Measurements from ENCODE around the gene SOST. TPM values are rescaled to one million over a fixed set of nuclear protein-coding genes. Genes with fewer than 3 reads are reported as not detected.

Gene SOST
- total RNA-seq, 4 donors from 2014 or later, result not detected

DNA sequence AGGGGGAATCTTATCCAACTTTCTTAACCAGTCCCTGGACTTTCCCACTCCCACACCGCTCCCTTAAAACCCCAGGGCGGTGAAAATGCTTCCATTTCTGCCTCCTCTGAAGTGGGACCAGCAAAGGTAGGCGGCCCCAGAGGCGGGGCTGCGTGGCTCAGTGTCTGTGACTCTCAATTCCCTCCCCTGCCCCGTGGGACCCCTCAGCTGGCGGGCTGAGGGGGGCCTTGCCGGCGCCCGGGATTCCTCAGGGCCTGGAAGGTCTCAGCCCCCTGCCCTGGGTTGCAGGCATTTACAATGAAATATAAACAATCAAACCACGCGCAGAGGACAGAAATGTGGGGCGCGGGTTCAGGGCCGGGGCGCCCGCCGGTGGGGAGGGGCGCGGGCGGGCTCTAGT, 3.6 kb downstream of the SOST start:
- intact Hi-C loops (cut with DNase I; ENCODE audit: low total_unique reads), result loop anchor here (10.0 kb wide), 1 partner anchor 180 kb away; no protein-coding TSS in a partner anchor
- WGBS, 2 donors (ENCODE audit: low coverage in 1 of 2), result 23% methylated on average over 21 of the region's 21 CpGs; no CpG with 5 or more reads in 1 of the 2 donors
- Histone ChIP-seq H3K27me3 (peaks cover 69% of the 10 kb centered on the region), H3K4me1 (peaks cover 0 to 8% (median 8%) of the 10 kb centered on the region in 4 donors), H3K27ac (no peak overlapping the region), H3K36me3 (no peaks in the 10 kb centered on the region), H3K4me3 (peak overlapping the region in 1 of 4 donors; percentile 16), H3K9me3 (no peaks in the 10 kb centered on the region)
- no peak for DNase-seq
- in situ Hi-C loops (cut with MboI; ENCODE audit: low pct_ligation_motif_present in 1 of 4, low pct_unique_long_range_greater_than_20kb in 1 of 4, low sequenced_read_pairs in 3 of 4), result loop anchor here in 2 of 4 donors (10.0 kb wide), 1 partner anchor 50 kb away; no protein-coding TSS in a partner anchor
- no peak for TF ChIP-seq POLR2A (IDR thresholded peaks at IDR 0.05)
- TF ChIP-seq POLR2AphosphoS5 (IDR thresholded peaks at IDR 0.05), result no peak
- TF ChIP-seq EP300 (IDR thresholded peaks at IDR 0.05; ENCODE audit: low read depth), result no peak
- TF ChIP-seq, protein P1, sequence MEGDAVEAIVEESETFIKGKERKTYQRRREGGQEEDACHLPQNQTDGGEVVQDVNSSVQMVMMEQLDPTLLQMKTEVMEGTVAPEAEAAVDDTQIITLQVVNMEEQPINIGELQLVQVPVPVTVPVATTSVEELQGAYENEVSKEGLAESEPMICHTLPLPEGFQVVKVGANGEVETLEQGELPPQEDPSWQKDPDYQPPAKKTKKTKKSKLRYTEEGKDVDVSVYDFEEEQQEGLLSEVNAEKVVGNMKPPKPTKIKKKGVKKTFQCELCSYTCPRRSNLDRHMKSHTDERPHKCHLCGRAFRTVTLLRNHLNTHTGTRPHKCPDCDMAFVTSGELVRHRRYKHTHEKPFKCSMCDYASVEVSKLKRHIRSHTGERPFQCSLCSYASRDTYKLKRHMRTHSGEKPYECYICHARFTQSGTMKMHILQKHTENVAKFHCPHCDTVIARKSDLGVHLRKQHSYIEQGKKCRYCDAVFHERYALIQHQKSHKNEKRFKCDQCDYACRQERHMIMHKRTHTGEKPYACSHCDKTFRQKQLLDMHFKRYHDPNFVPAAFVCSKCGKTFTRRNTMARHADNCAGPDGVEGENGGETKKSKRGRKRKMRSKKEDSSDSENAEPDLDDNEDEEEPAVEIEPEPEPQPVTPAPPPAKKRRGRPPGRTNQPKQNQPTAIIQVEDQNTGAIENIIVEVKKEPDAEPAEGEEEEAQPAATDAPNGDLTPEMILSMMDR (IDR thresholded peaks at IDR 0.05), result no peak

DNA sequence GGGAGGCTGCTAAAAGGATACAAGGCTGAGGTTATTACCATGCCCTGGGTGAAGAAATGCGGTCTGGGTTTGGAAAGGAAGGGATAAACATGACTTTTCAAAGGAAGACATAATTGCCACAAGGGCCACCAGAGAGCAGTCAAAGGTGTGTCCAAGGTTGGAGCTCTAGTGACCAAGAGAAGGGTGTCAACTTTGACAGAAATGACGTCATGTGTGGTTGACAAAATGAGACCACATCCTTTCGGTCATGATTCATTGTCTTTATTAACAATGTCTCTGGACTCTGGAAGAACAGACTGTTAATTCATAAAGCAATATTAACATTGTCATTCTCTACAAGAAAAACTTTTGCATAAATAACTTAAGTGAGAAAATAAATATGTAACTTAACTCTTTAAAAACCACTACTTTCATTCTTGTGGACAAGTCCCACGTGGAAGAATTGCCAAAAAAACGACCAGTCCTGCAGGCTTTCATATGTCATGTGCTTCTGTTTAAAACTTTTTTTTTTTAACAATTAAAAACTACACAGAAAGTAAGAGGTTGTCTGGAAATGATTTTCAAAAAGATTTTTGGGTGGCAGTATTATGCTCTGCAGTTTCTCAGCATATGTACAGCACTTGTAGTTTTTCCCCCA, 5.0 kb downstream of the SOST start:
- in situ Hi-C loops (cut with MboI; ENCODE audit: low pct_ligation_motif_present in 1 of 4, low pct_unique_long_range_greater_than_20kb in 1 of 4, low sequenced_read_pairs in 3 of 4), result loop anchor here in 2 of 4 donors (10.0 kb wide), 1 partner anchor 49 kb away; no protein-coding TSS in a partner anchor
- no peak overlapping the region for H3K4me3 ChIP-seq
- H3K27me3 ChIP-seq, result peaks cover 68% of the 10 kb centered on the region
- WGBS, 2 donors (ENCODE audit: low coverage in 1 of 2), result 50 to 60% methylated on average over 5 of the region's 5 CpGs
- H3K4me1 ChIP-seq, result peaks cover 0 to 8% (median 8%) of the 10 kb centered on the region in 4 donors
- H3K9me3 ChIP-seq, result no peaks in the 10 kb centered on the region
- intact Hi-C loops (cut with DNase I; ENCODE audit: low total_unique reads), result loop anchor here (10.0 kb wide), 1 partner anchor 179 kb away; no protein-coding TSS in a partner anchor
- no peak for TF ChIP-seq POLR2A (IDR thresholded peaks at IDR 0.05)
- no peak for TF ChIP-seq EP300 (IDR thresholded peaks at IDR 0.05; ENCODE audit: low read depth)
- no peak for TF ChIP-seq POLR2AphosphoS5 (IDR thresholded peaks at IDR 0.05)
- TF ChIP-seq, protein P1 (IDR thresholded peaks at IDR 0.05), result no peak
- no peak for DNase-seq
- no peaks in the 10 kb centered on the region for H3K36me3 ChIP-seq
- no peak overlapping the region for H3K27ac ChIP-seq

DNA sequence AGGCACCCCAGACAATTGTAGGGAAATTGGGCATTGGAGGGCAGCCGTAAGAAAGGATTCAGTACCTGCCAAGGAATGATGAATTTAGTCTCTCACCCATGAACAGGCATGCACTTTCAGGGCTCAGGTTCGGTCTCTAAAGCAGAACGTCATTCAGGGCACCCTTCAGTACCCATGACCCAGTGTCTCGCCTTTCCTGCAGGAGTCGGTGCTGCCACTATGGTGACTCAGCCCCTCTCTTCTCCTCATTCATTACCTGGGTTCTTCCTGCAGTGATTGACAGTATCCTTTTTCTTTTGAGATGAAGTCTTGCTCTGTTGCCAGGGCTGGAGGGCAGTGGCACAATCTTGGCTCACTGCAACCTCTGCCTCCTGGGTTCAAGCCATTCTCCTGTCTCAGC, 8.4 kb downstream of the SOST start:
- DNase-seq, result no peak
- in situ Hi-C loops (cut with MboI; ENCODE audit: low pct_ligation_motif_present in 1 of 4, low pct_unique_long_range_greater_than_20kb in 1 of 4, low sequenced_read_pairs in 3 of 4) (loop anchor here in 2 of 4 donors (10.0 kb wide), 1 partner anchor 45 kb away; no protein-coding TSS in a partner anchor), intact Hi-C loops (cut with DNase I; ENCODE audit: low total_unique reads) (loop anchor here (10.0 kb wide), 1 partner anchor 175 kb away; no protein-coding TSS in a partner anchor)
- peaks cover 0 to 3% (median 2%) of the 10 kb centered on the region in 4 donors for H3K4me1 ChIP-seq
- H3K4me3 ChIP-seq, result no peak overlapping the region
- no peaks in the 10 kb centered on the region for H3K9me3 ChIP-seq
- peaks cover 58% of the 10 kb centered on the region for H3K27me3 ChIP-seq
- no peak for TF ChIP-seq EP300 (IDR thresholded peaks at IDR 0.05; ENCODE audit: low read depth)
- no peak for TF ChIP-seq POLR2A (IDR thresholded peaks at IDR 0.05)
- TF ChIP-seq, protein P1 (IDR thresholded peaks at IDR 0.05), result no peak
- TF ChIP-seq POLR2AphosphoS5 (IDR thresholded peaks at IDR 0.05), result no peak
- no peaks in the 10 kb centered on the region for H3K36me3 ChIP-seq
- H3K27ac ChIP-seq, result no peak overlapping the region
- 50 to 83% methylated on average over 1 to 5 of the region's 5 CpGs for whole genome bisulfite sequencing, 2 donors (ENCODE audit: low coverage in 1 of 2)

DNA sequence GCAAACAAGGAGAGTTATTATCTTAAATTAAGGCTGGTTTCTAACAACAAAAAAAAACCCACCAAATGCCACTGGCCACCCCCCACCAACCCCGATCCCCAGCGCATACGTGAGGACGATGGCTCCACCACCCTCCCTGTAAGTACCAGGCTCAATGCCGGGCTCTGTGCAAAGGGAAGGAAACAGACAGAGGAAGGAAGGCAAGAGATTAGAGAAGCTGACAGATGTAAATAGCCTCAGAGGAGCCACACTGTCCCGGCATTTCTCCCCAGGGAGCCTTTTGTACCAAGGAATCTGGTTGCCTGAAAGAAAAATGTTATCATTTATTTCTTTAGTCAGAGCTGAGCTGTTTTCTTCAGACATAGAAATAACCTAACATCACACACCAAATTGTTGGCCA, 13.1 kb downstream of the SOST start:
- in situ Hi-C loops (cut with MboI; ENCODE audit: low pct_ligation_motif_present in 1 of 4, low pct_unique_long_range_greater_than_20kb in 1 of 4, low sequenced_read_pairs in 3 of 4) (loop anchor here in 1 of 4 donors (5.0 kb wide), 1 partner anchor 38 kb away; no protein-coding TSS in a partner anchor), intact Hi-C loops (cut with DNase I; ENCODE audit: low total_unique reads) (no loop called here)
- WGBS, 2 donors (ENCODE audit: low coverage in 1 of 2), result 34 to 45% methylated on average over 6 of the region's 6 CpGs
- H3K36me3 ChIP-seq, result no peaks in the 10 kb centered on the region
- H3K4me1 ChIP-seq, result no peaks in the 10 kb centered on the region
- no peak overlapping the region for H3K4me3 ChIP-seq
- peaks cover 49% of the 10 kb centered on the region for H3K27me3 ChIP-seq
- no peaks in the 10 kb centered on the region for H3K9me3 ChIP-seq
- DNase-seq, result no peak
- no peak for TF ChIP-seq EP300 (IDR thresholded peaks at IDR 0.05; ENCODE audit: low read depth)
- TF ChIP-seq, protein P1 (IDR thresholded peaks at IDR 0.05), result no peak
- no peak for TF ChIP-seq POLR2A (IDR thresholded peaks at IDR 0.05)
- no peak for TF ChIP-seq POLR2AphosphoS5 (IDR thresholded peaks at IDR 0.05)
- H3K27ac ChIP-seq, result no peak overlapping the region
